GM12875 (cell line): ENCODE results near the gene PURB.

Experiments
- H3K4me3 ChIP-seq: one replicate; pipeline ENCODE4 v1.5.1; 2011; ENCODE audit warnings: low read depth, low read length, control low read depth
- CTCF ChIP-seq: IDR thresholded peaks from 2 replicates; pipeline ENCODE4 v1.5.1; 2011; ENCODE audit warnings: low read depth, mild to moderate bottlenecking, control low read depth, inconsistent platforms, low read length, moderate library complexity, borderline replicate concordance; ENCODE audit not compliant: insufficient read depth

Gene PURB

GRCh38 chr7:44906965-44907364 lies 21.6 kb upstream of the PURB start:
- no peak overlapping the region for H3K4me3 ChIP-seq
- no peak for TF ChIP-seq CTCF

GRCh38 chr7:44905002-44905635 lies 19.8 kb upstream of the PURB start:
- no peak overlapping the region for H3K4me3 ChIP-seq
- no peak for TF ChIP-seq CTCF

- H3K4me3 ChIP-seq, result no peak overlapping the region
- no peak for TF ChIP-seq CTCF
Observed at GRCh38 chr7:44899443-44899842, 14.1 kb upstream of the PURB start.

GRCh38 chr7:44898039-44898438 lies 12.7 kb upstream of the PURB start:
- H3K4me3 ChIP-seq, result no peak overlapping the region
- TF ChIP-seq CTCF, result no peak

GRCh38 chr7:44897309-44897708 lies 12.0 kb upstream of the PURB start:
- TF ChIP-seq CTCF, result no peak
- H3K4me3 ChIP-seq, result no peak overlapping the region

GRCh38 chr7:44894888-44895580 lies 9.7 kb upstream of the PURB start:
- TF ChIP-seq CTCF, result no peak
- no peak overlapping the region for H3K4me3 ChIP-seq

GRCh38 chr7:44893710-44894234 lies 8.4 kb upstream of the PURB start:
- no peak for TF ChIP-seq CTCF

More at GRCh38 chr7:44893710-44894234, 8.4 kb upstream of the PURB start:
- H3K4me3 ChIP-seq, result no peak overlapping the region
